ENCODE measurements around the gene TSPEAR. TPM values are rescaled to one million over a fixed set of nuclear protein-coding genes. Genes with fewer than 3 reads are reported as not detected.

Gene TSPEAR
- total RNA-seq, 2 experiments from 2014 or later, result not detected

- TF ChIP-seq CTCF (IDR thresholded peaks at IDR 0.05), result no peak
- peaks cover 5% of the 10 kb centered on the region for H3K27me3 Mint-ChIP-seq
- Histone ChIP-seq H3K9me3 (ENCODE audit: control insufficient read depth in 1 of 2, insufficient read depth in 1 of 2, low read length in 2 of 2) (peaks cover 8 to 21% of the 10 kb centered on the region in 2 experiments), H3K4me1 (ENCODE audit: insufficient read depth, low read length) (peaks cover 2% of the 10 kb centered on the region), H3K36me3 (ENCODE audit: insufficient read depth, low read length) (no peaks in the 10 kb centered on the region), H3K27me3 (ENCODE audit: control insufficient read depth in 1 of 2, insufficient read depth in 2 of 2, low read length in 2 of 2) (no peaks in the 10 kb centered on the region), H3K27ac (ENCODE audit: low read depth in 1 of 2, low read length in 2 of 2) (no peak overlapping the region), H3K4me3 (ENCODE audit: low read length) (no peak overlapping the region)
- H3K9me3 Mint-ChIP-seq, result peaks cover 11% of the 10 kb centered on the region
- POLR2A ChIA-PET, result no interaction called here
- ATAC-seq (ENCODE audit: poor library complexity) (no peak), DNase-seq (no peak)
- intact Hi-C loops (cut with DNase I, micrococcal nuclease), result no loop called here
- H3K4me1 Mint-ChIP-seq (ENCODE audit: low read depth), result peaks cover 4% of the 10 kb centered on the region
- CTCF ChIA-PET, result no interaction called here
- H3K4me3 Mint-ChIP-seq, result no peak overlapping the region
- H3K27ac Mint-ChIP-seq, result no peak overlapping the region
- no peaks in the 10 kb centered on the region for H3K36me3 Mint-ChIP-seq (ENCODE audit: low read depth)
These were observed 138.3 kb downstream of the TSPEAR start for GRCh38 chr21:44572959-44573583.

GRCh38 chr21:44571844-44572782 lies 139.3 kb downstream of the TSPEAR start:
- Histone ChIP-seq H3K36me3 (ENCODE audit: insufficient read depth, low read length) (no peaks in the 10 kb centered on the region), H3K4me1 (ENCODE audit: insufficient read depth, low read length) (peaks cover 2% of the 10 kb centered on the region), H3K27ac (ENCODE audit: low read depth in 1 of 2, low read length in 2 of 2) (no peak overlapping the region), H3K9me3 (ENCODE audit: control insufficient read depth in 1 of 2, insufficient read depth in 1 of 2, low read length in 2 of 2) (peaks cover 8 to 20% of the 10 kb centered on the region in 2 experiments), H3K27me3 (ENCODE audit: control insufficient read depth in 1 of 2, insufficient read depth in 2 of 2, low read length in 2 of 2) (no peaks in the 10 kb centered on the region), H3K4me3 (ENCODE audit: low read length) (no peak overlapping the region)
- DNase-seq (no peak), ATAC-seq (ENCODE audit: poor library complexity) (no peak)
- no peaks in the 10 kb centered on the region for H3K36me3 Mint-ChIP-seq (ENCODE audit: low read depth)
- ChIA-PET CTCF (no interaction called here), POLR2A (interaction anchor here (0.9 kb wide), 1 partner anchor 24 kb away, joined by 3 read pairs; no protein-coding TSS in a partner anchor)
- TF ChIP-seq CTCF (IDR thresholded peaks at IDR 0.05), result no peak
- no peak overlapping the region for H3K27ac Mint-ChIP-seq
- no peak overlapping the region for H3K4me3 Mint-ChIP-seq
- H3K4me1 Mint-ChIP-seq (ENCODE audit: low read depth), result peaks cover 4% of the 10 kb centered on the region
- peaks cover 5% of the 10 kb centered on the region for H3K27me3 Mint-ChIP-seq
- peaks cover 5% of the 10 kb centered on the region for H3K9me3 Mint-ChIP-seq
- intact Hi-C loops (cut with DNase I, micrococcal nuclease), result no loop called here

- intact Hi-C loops (cut with DNase I, micrococcal nuclease), result no loop called here
These were observed 140.1 kb downstream of the TSPEAR start for GRCh38 chr21:44571296-44571695.

More at GRCh38 chr21:44571296-44571695, 140.1 kb downstream of the TSPEAR start:
- Histone ChIP-seq H3K27me3 (ENCODE audit: control insufficient read depth in 1 of 2, insufficient read depth in 2 of 2, low read length in 2 of 2) (no peaks in the 10 kb centered on the region), H3K4me1 (ENCODE audit: insufficient read depth, low read length) (peaks cover 2% of the 10 kb centered on the region), H3K9me3 (ENCODE audit: control insufficient read depth in 1 of 2, insufficient read depth in 1 of 2, low read length in 2 of 2) (peaks cover 0 to 19% of the 10 kb centered on the region in 2 experiments), H3K27ac (ENCODE audit: low read depth in 1 of 2, low read length in 2 of 2) (no peak overlapping the region), H3K4me3 (ENCODE audit: low read length) (no peak overlapping the region), H3K36me3 (ENCODE audit: insufficient read depth, low read length) (no peaks in the 10 kb centered on the region)
- no peak for DNase-seq
- no peak for ATAC-seq (ENCODE audit: poor library complexity)
- H3K36me3 Mint-ChIP-seq (ENCODE audit: low read depth), result no peaks in the 10 kb centered on the region
- ChIA-PET CTCF (no interaction called here), POLR2A (interaction anchor here (0.9 kb wide), 1 partner anchor 25 kb away, joined by 3 read pairs; no protein-coding TSS in a partner anchor)
- peaks cover 4% of the 10 kb centered on the region for H3K4me1 Mint-ChIP-seq (ENCODE audit: low read depth)
- no peaks in the 10 kb centered on the region for H3K9me3 Mint-ChIP-seq
- peaks cover 5% of the 10 kb centered on the region for H3K27me3 Mint-ChIP-seq
- H3K27ac Mint-ChIP-seq, result no peak overlapping the region
- TF ChIP-seq CTCF (IDR thresholded peaks at IDR 0.05), result no peak
- no peak overlapping the region for H3K4me3 Mint-ChIP-seq
